OCI-LY3 (cell line): ENCODE results near the gene CREB3L2.
"Not testable (repeated sequence)": the region's sequence is repeated elsewhere in the genome, so short reads cannot be mapped to it uniquely, and the experiment has no call there.

Experiments used
- H2AFZ ChIP-seq: fragments of 200-600, 300-600 bp; shearing (Covaris generic); 2 replicates; pipeline ENCODE4 v1.6.0; 2014; ENCODE audit warnings: antibody characterized with exemption, low read depth, low read length
- H3K27ac ChIP-seq: fragments of 200-600, 300-600 bp; sonication (generic); 2 replicates; pipeline ENCODE4 v1.5.1; 2014; ENCODE audit warnings: mild to moderate bottlenecking, low read length, moderate library complexity, mixed read lengths
- H3K27me3 ChIP-seq: fragments of 200-600, 300-600 bp; sonication (generic); 2 replicates; pipeline ENCODE4 v1.6.1; 2014; ENCODE audit warnings: low read depth, low read length, mixed read lengths
- H3K36me3 ChIP-seq: fragments of 200-600, 300-600 bp; sonication (generic); replicated peaks from 2 replicates; pipeline ENCODE3; 2014; ENCODE audit warnings: low read depth, low read length, mixed read lengths
- H3K4me1 ChIP-seq: fragments of 300-600, 200-600 bp; sonication (generic); 2 replicates; pipeline ENCODE4 v1.6.1; 2014; ENCODE audit warnings: low read length, mixed read lengths
- H3K4me2 ChIP-seq: fragments of 200-600, 300-600 bp; sonication (generic); 2 replicates; pipeline ENCODE4 v1.6.1; 2014; ENCODE audit warnings: low read length, mixed read lengths
- H3K4me3 ChIP-seq: fragments of 300-600, 200-600 bp; sonication (generic); 2 replicates; pipeline ENCODE4 v1.5.1; 2014; ENCODE audit warnings: antibody characterized with exemption, mild to moderate bottlenecking, low read length, moderate library complexity
- H3K79me2 ChIP-seq: fragments of 300-600, 200-600 bp; shearing (Covaris generic); 2 replicates; pipeline ENCODE4 v1.6.1; 2014; ENCODE audit warnings: mild to moderate bottlenecking, low read length, mixed read lengths
- H3K9ac ChIP-seq: fragments of 300-600, 200-600 bp; shearing (Covaris generic); 2 replicates; pipeline ENCODE4 v1.6.0; 2014; ENCODE audit warnings: mild to moderate bottlenecking, low read length, moderate library complexity
- H3K9me3 ChIP-seq: fragments of 200-600, 300-600 bp; shearing (Covaris generic); 2 replicates; pipeline ENCODE4 v1.6.1; 2014; ENCODE audit warnings: low read length, mixed read lengths; ENCODE audit not compliant: insufficient read depth
- H4K20me1 ChIP-seq: fragments of 200-600, 300-600 bp; sonication (generic); 2 replicates; pipeline ENCODE4 v1.6.1; 2016; ENCODE audit warnings: low read length, mixed read lengths; ENCODE audit not compliant: insufficient read depth
- EZH2phosphoT487 ChIP-seq: fragments of 200-600 bp; shearing (Covaris generic); IDR thresholded peaks from 2 replicates; pipeline ENCODE4 v1.6.1; 2018; ENCODE audit warnings: antibody characterized with exemption, mixed run types, low read depth
- TF ChIP-seq, protein P1 (sequence below): fragments of 200-600, 300-600 bp; sonication (generic); IDR thresholded peaks from 2 replicates; pipeline ENCODE4 v1.5.1; 2014; ENCODE audit warnings: antibody characterized with exemption, low read length, low read depth

Gene CREB3L2

GRCh38 chr7:137909042-137909441, 92.8 kb downstream of the CREB3L2 start:
- H3K4me3 ChIP-seq: no peak overlapping the region
- no peaks in the 10 kb centered on the region for H3K9me3 ChIP-seq
- H2AFZ ChIP-seq: no peak overlapping the region
- peaks cover 13% of the 10 kb centered on the region for H3K79me2 ChIP-seq
- H3K4me1 ChIP-seq: peaks cover 5% of the 10 kb centered on the region
- H3K27ac ChIP-seq: no peak overlapping the region
- no peaks in the 10 kb centered on the region for H4K20me1 ChIP-seq
- H3K27me3 ChIP-seq: no peaks in the 10 kb centered on the region
- no peak overlapping the region for H3K9ac ChIP-seq
- TF ChIP-seq, protein P1, sequence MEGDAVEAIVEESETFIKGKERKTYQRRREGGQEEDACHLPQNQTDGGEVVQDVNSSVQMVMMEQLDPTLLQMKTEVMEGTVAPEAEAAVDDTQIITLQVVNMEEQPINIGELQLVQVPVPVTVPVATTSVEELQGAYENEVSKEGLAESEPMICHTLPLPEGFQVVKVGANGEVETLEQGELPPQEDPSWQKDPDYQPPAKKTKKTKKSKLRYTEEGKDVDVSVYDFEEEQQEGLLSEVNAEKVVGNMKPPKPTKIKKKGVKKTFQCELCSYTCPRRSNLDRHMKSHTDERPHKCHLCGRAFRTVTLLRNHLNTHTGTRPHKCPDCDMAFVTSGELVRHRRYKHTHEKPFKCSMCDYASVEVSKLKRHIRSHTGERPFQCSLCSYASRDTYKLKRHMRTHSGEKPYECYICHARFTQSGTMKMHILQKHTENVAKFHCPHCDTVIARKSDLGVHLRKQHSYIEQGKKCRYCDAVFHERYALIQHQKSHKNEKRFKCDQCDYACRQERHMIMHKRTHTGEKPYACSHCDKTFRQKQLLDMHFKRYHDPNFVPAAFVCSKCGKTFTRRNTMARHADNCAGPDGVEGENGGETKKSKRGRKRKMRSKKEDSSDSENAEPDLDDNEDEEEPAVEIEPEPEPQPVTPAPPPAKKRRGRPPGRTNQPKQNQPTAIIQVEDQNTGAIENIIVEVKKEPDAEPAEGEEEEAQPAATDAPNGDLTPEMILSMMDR: no peak
- TF ChIP-seq EZH2phosphoT487: no peak
- H3K4me2 ChIP-seq: no peak overlapping the region
- peaks cover 78% of the 10 kb centered on the region for H3K36me3 ChIP-seq

DNA sequence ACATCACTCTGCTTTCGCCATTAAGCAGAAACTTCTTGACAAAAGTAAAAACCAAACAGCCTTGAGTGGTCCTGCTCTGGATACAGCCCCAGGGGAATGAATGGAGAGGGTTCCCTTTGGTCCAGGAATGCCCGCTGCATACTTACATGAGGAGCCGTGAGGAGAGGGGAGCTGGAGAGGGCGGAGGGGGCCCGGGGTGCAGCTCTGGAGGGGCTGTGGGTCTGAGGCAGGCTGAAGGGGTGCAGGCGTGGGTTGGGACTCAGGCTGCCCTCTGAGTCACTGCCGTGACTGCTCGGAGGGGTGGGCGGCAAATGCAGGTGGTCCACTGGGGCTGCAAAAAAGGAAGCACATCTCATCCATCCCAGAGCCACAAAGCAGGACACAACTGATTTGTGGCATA, 93.8 kb downstream of the CREB3L2 start:
- no peak overlapping the region for H3K4me3 ChIP-seq

GRCh38 chr7:137906636-137907035, 95.2 kb downstream of the CREB3L2 start:
- H3K9me3 ChIP-seq, H3K9ac ChIP-seq, H2AFZ ChIP-seq, H3K4me3 ChIP-seq, H3K79me2 ChIP-seq, H3K27ac ChIP-seq, H4K20me1 ChIP-seq, H3K4me2 ChIP-seq, H3K27me3 ChIP-seq: not testable (repeated sequence)
- peaks cover 16% of the 10 kb centered on the region for H3K4me1 ChIP-seq
- H3K36me3 ChIP-seq: peaks cover 76% of the 10 kb centered on the region

More for the DNA sequence above, 93.8 kb downstream of the CREB3L2 start:
- H3K9ac ChIP-seq: no peak overlapping the region
- H3K27me3 ChIP-seq: no peaks in the 10 kb centered on the region
- H3K4me1 ChIP-seq: peaks cover 14% of the 10 kb centered on the region
- no peak overlapping the region for H3K4me2 ChIP-seq
- H3K27ac ChIP-seq: no peak overlapping the region
- H2AFZ ChIP-seq: no peak overlapping the region
- peaks cover 9% of the 10 kb centered on the region; the same call in 1 of the 2 replicates for H3K79me2 ChIP-seq
- no peaks in the 10 kb centered on the region for H4K20me1 ChIP-seq
- peaks cover 81% of the 10 kb centered on the region for H3K36me3 ChIP-seq
- H3K9me3 ChIP-seq: no peaks in the 10 kb centered on the region
- TF ChIP-seq, protein P1: no peak
- TF ChIP-seq EZH2phosphoT487: no peak

DNA sequence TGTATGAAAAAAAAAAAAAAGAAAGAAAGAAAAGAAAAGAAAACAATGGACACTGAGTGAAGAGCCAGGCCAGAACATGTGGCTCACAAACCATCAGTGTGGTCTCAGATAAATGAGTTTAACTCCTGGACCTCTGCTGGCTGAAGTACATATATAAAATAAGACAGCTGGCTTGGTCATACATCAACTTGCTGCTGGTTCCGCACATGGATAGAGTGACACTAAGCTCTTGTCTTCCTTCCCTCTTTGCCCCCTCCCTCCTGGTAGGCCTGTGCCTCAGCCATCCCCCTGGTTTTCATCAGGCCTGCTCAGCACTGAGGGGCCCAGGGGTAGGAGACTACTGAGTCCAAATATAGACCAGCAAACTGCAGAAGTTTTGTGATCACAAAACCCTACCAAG, 97.1 kb downstream of the CREB3L2 start:
- H3K79me2 ChIP-seq: peaks cover 4% of the 10 kb centered on the region; the same call in 1 of the 2 replicates
- TF ChIP-seq EZH2phosphoT487: no peak
- H3K4me2 ChIP-seq: no peak overlapping the region
- peaks cover 70% of the 10 kb centered on the region for H3K36me3 ChIP-seq
- no peak overlapping the region for H2AFZ ChIP-seq
- H3K27me3 ChIP-seq: no peaks in the 10 kb centered on the region
- no peaks in the 10 kb centered on the region for H4K20me1 ChIP-seq
- peaks cover 19% of the 10 kb centered on the region for H3K4me1 ChIP-seq
- H3K27ac ChIP-seq: 0 out of 2 replicates have a peak overlapping the region, but pooled peaks have one; percentile 33
- H3K9me3 ChIP-seq: no peaks in the 10 kb centered on the region
- H3K4me3 ChIP-seq: no peak overlapping the region
- H3K9ac ChIP-seq: no peak overlapping the region

- Histone ChIP-seq H3K36me3 (peaks cover 63% of the 10 kb centered on the region), H4K20me1 (peaks cover under 1% of the 10 kb centered on the region), H3K4me3 (peak overlapping the region; percentile 45), H3K79me2 (peaks cover 4% of the 10 kb centered on the region; the same call in 1 of the 2 replicates), H3K9ac (peak overlapping the region; percentile 40), H2AFZ (no peak overlapping the region), H3K27me3 (no peaks in the 10 kb centered on the region), H3K4me1 (peaks cover 31% of the 10 kb centered on the region), H3K4me2 (peak overlapping the region; percentile 70), H3K27ac (peak overlapping the region; percentile 69), H3K9me3 (no peaks in the 10 kb centered on the region)
- TF ChIP-seq, protein P1: peak; percentile 85
- no peak for TF ChIP-seq EZH2phosphoT487
Measured at GRCh38 chr7:137903382-137904169, 98.3 kb downstream of the CREB3L2 start.
